Gastrocnemius medialis (tissue), 4 donors: ENCODE results near the gene PCDHGA10.

Source experiments
- POLR2A ChIP-seq, 2 donors: fragments of 450-650 bp; IDR thresholded peaks; one replicate each; pipeline ENCODE4 v1.6.1; 2017; ENCODE audit warnings: antibody characterized with exemption in 2 of 2, mild to moderate bottlenecking in 2 of 2, moderate library complexity in 2 of 2
- TF ChIP-seq, protein P1 (sequence below), 5 experiments: fragments of 450-650 bp in 3 of 5; fragments of 200-600 bp in 2 of 5; sonication (generic) in 2 of 5; IDR thresholded peaks in 4 of 5; conservative IDR thresholded peaks in 1 of 5; 1 replicate in 4 of 5; 2 replicates in 1 of 5; pipeline ENCODE4 v1.5.1; 2016 to 2019; ENCODE audit warnings: antibody characterized with exemption in 5 of 5, mild to moderate bottlenecking in 3 of 5, moderate library complexity in 3 of 5

DNA sequence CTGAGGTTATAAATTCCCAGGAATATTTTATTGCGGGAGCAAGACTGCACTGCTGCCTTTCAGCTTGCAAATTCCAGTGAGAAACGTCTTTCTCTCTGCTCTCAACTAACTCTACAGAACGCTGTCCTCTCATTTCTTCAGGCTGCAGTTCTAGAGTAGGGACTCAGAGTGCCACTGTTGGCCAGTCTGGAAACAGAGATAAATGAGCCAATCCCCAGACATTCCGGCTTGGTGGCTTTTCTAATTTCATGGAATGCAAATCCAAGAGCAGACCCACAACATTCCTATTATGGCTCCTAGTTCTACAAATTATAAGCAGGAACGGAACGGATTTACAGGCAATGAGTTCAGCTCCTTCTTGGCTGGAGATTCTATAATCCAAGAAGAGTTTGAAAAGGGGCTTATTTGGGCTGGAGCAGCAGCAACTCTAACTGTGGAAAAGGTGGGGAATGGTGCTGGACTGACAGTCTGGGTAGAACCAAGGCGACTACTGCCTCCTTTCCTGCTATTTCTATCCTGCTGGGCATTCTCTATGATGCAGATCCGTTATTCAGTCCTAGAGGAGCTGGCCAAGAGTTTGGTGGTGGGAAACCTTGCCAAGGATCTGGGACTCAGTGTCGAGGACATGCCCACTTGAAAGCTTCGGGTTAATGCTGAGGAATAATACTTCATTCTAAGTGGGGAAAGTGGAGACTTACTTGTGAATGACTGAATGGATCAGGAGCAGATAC, 26.8 kb downstream of the PCDHGA10 start:
- TF ChIP-seq, protein P1, sequence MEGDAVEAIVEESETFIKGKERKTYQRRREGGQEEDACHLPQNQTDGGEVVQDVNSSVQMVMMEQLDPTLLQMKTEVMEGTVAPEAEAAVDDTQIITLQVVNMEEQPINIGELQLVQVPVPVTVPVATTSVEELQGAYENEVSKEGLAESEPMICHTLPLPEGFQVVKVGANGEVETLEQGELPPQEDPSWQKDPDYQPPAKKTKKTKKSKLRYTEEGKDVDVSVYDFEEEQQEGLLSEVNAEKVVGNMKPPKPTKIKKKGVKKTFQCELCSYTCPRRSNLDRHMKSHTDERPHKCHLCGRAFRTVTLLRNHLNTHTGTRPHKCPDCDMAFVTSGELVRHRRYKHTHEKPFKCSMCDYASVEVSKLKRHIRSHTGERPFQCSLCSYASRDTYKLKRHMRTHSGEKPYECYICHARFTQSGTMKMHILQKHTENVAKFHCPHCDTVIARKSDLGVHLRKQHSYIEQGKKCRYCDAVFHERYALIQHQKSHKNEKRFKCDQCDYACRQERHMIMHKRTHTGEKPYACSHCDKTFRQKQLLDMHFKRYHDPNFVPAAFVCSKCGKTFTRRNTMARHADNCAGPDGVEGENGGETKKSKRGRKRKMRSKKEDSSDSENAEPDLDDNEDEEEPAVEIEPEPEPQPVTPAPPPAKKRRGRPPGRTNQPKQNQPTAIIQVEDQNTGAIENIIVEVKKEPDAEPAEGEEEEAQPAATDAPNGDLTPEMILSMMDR (IDR thresholded peaks at IDR 0.05 in 4 of 5, conservative IDR thresholded peaks at IDR 0.05 in 1 of 5): no peak
- TF ChIP-seq POLR2A (IDR thresholded peaks at IDR 0.05): no peak
